Stomach (tissue), 9 donors: ENCODE results near the gene HDAC9. TPM values are rescaled to one million over a fixed set of nuclear protein-coding genes. Genes with fewer than 3 reads are reported as not detected.

ENCODE experiments used
- DNase-seq, 2 donors: peaks; one replicate each; pipeline versions ENCODE4 v3.0.0 to v3.0.0-alpha.2; 2013 to 2019
- H3K27ac ChIP-seq, 5 donors: fragments of 200-600 bp in 4 of 5; sonication (generic) in 4 of 5; one replicate each; pipeline ENCODE4 v1.5.1; 2013 to 2019; ENCODE audit warnings: mild to moderate bottlenecking in 1 of 5, moderate library complexity in 1 of 5
- H3K27me3 ChIP-seq, 3 donors: fragments of 200-600 bp; sonication (generic); one replicate each; pipeline ENCODE4 v1.5.1; 2017 to 2019; ENCODE audit warnings: mixed run types in 1 of 3
- H3K36me3 ChIP-seq, 4 donors: fragments of 200-600 bp; sonication (generic); 1 replicate in 3 of 4; 2 replicates in 1 of 4; pipeline ENCODE4 v1.5.1; 2016 to 2019
- H3K4me1 ChIP-seq, 4 donors: fragments of 200-600 bp; sonication (generic); one replicate each; pipeline ENCODE4 v1.5.1; 2016 to 2019
- H3K4me3 ChIP-seq, 4 donors: fragments of 200-600 bp; sonication (generic) in 3 of 4; one replicate each; pipeline ENCODE4 v1.5.1; 2016 to 2019; ENCODE audit warnings: mild to moderate bottlenecking in 1 of 4
- H3K9me3 ChIP-seq, 4 donors: fragments of 200-600 bp; sonication (generic); one replicate each; pipeline ENCODE4 v1.5.1; 2016 to 2019
- EP300 ChIP-seq: sonication (generic); formaldehyde crosslinking; IDR thresholded peaks from one replicate; pipeline ENCODE4 v1.6.1; 2017; ENCODE audit warnings: antibody characterized with exemption
- POLR2A ChIP-seq, 4 donors: fragments of 450-650 bp; IDR thresholded peaks; one replicate each; pipeline ENCODE4 v1.6.1; 2016; ENCODE audit warnings: antibody characterized with exemption in 4 of 4, control low read depth in 2 of 4, mild to moderate bottlenecking in 1 of 4, moderate library complexity in 1 of 4
- POLR2AphosphoS5 ChIP-seq, 3 donors: sonication (generic); formaldehyde crosslinking; IDR thresholded peaks; one replicate each; pipeline ENCODE4 v1.6.1; 2016; ENCODE audit warnings: antibody characterized with exemption in 3 of 3
- WGBS, 5 donors: extraction: QIAGEN DNeasy Blood & Tissue Kit in 3 of 5; methylation state at CpG; one replicate each; pipeline versions ENCODE4 v1.1.5 to v1.1.7; 2013 to 2018; 5-methylcytosine and 5-hydroxymethylcytosine counted together
- intact Hi-C: fragments of 100-400 bp; cut with DNase I; formaldehyde crosslinking; loops from one replicate; pipeline ENCODE4 v1.15.1; 2023; ENCODE audit warnings: low total_unique reads
- polyA plus RNA-seq, 3 donors: library from polyadenylated mRNA; stranded (reverse); fragments of 200-250 nt; gene quantifications; one replicate each; pipeline ENCODE4 v1.2.3, GENCODE V29; 2013
- total RNA-seq, 5 donors: library from RNA; depleted of rRNA; stranded (reverse); fragments of >200 nt; gene quantifications; one replicate each; pipeline versions ENCODE4 v1.1.0 to v1.2.3, GENCODE V29; 2014 to 2016
- TF ChIP-seq, protein P1 (sequence below), 7 experiments: fragments of 450-650 bp in 4 of 7; fragments of 200-600 bp in 3 of 7; sonication (generic) in 3 of 7; IDR thresholded peaks; one replicate each; pipeline ENCODE4 v1.5.1; 2016 to 2019; ENCODE audit warnings: antibody characterized with exemption in 7 of 7, control low read depth in 2 of 7, mild to moderate bottlenecking in 1 of 7
- donor health status: healthy with polysubstance abuse.
- donor health status: Bipolar disorder and iron deficiency.
- donor health status: healthy.

The HDAC9 gene
- total and polyA plus RNA-seq, 8 donors, result 1.4 to 60.0 (median 9.8) TPM

DNA sequence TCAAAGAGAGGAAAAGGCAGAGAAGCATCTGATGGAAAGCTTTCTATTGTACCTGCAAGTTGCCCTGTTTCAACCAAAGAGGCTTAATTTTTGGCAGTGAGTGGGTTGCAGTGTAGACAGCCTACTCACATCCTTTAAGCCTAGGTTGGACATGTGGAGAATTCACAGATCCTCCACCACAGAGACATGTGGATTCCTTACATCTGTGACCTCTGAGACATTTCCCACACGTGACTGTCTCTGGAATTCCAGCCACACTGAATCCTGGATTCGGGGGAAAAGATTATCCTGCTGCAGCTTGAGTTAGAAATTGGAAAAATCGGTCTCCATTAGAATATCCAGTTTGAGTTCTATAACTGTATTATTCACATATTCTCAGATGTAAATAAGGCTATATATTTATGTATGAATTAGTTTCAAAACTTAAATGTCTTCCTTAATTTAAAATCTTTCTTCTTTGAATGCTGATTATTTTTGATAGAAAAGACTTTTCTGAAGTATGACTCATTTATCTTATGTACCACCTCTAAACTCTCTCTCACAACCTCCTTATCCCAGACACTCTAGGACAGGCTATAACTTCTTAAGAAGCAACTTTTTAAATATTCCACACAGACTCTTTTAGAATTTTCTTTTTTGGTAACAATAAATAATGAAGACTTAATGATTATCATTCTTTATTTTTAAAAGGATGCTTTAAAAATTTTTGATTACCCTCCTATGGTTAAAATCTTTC lies 498.6 kb downstream of the HDAC9 start:
- TF ChIP-seq POLR2AphosphoS5 (IDR thresholded peaks at IDR 0.05), result no peak
- no peak for TF ChIP-seq EP300
- no peak for TF ChIP-seq POLR2A (IDR thresholded peaks at IDR 0.05)
- TF ChIP-seq, protein P1, sequence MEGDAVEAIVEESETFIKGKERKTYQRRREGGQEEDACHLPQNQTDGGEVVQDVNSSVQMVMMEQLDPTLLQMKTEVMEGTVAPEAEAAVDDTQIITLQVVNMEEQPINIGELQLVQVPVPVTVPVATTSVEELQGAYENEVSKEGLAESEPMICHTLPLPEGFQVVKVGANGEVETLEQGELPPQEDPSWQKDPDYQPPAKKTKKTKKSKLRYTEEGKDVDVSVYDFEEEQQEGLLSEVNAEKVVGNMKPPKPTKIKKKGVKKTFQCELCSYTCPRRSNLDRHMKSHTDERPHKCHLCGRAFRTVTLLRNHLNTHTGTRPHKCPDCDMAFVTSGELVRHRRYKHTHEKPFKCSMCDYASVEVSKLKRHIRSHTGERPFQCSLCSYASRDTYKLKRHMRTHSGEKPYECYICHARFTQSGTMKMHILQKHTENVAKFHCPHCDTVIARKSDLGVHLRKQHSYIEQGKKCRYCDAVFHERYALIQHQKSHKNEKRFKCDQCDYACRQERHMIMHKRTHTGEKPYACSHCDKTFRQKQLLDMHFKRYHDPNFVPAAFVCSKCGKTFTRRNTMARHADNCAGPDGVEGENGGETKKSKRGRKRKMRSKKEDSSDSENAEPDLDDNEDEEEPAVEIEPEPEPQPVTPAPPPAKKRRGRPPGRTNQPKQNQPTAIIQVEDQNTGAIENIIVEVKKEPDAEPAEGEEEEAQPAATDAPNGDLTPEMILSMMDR (IDR thresholded peaks at IDR 0.05), result no peak
- no peaks in the 10 kb centered on the region for H3K36me3 ChIP-seq
- no peaks in the 10 kb centered on the region for H3K27me3 ChIP-seq
- H3K4me1 ChIP-seq, result peaks cover 0 to 10% (median 0%) of the 10 kb centered on the region in 4 donors
- intact Hi-C loops, result no loop called here
- H3K27ac ChIP-seq, result no peak overlapping the region
- WGBS, 5 donors, result 56 to 69% (median 61%) methylated on average over 3 of the region's 3 CpGs
- no peak overlapping the region for H3K4me3 ChIP-seq
- peaks cover 0 to 8% (median 3%) of the 10 kb centered on the region in 4 donors for H3K9me3 ChIP-seq
- DNase-seq, result no peak

DNA sequence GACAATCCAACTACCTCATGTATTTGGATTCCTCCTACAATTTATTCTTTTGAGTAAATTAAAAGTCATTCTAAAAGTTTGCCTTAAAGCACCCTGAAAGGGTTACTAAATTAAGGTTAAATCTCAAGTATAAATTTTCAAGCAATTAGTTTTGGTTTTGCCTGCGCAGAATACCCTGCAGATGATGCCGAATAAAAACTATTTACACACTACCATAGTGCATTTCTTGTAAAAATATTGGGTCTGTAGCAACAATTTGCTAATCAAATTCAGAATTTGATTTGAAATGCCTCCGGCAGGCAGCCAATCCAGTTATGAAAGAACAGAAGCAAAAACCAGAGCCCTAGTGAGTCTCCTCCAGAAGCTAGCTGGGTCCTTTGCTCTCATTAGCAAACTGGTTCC lies 499.7 kb downstream of the HDAC9 start:
- intact Hi-C loops, result no loop called here
- peak in 1 of 2 donors; percentile 26 for DNase-seq
- no peak overlapping the region for H3K4me3 ChIP-seq
- H3K4me1 ChIP-seq, result peaks cover 0 to 10% (median 0%) of the 10 kb centered on the region in 4 donors
- H3K27ac ChIP-seq, result no peak overlapping the region
- TF ChIP-seq POLR2A (IDR thresholded peaks at IDR 0.05) (no peak), EP300 (no peak), POLR2AphosphoS5 (IDR thresholded peaks at IDR 0.05) (no peak)
- TF ChIP-seq, protein P1 (IDR thresholded peaks at IDR 0.05), result no peak
- no peaks in the 10 kb centered on the region for H3K27me3 ChIP-seq
- peaks cover 0 to 6% (median 3%) of the 10 kb centered on the region in 4 donors for H3K9me3 ChIP-seq
- 55 to 80% (median 76%) methylated on average over 3 of the region's 3 CpGs for WGBS, 5 donors
- H3K36me3 ChIP-seq, result no peaks in the 10 kb centered on the region

DNA sequence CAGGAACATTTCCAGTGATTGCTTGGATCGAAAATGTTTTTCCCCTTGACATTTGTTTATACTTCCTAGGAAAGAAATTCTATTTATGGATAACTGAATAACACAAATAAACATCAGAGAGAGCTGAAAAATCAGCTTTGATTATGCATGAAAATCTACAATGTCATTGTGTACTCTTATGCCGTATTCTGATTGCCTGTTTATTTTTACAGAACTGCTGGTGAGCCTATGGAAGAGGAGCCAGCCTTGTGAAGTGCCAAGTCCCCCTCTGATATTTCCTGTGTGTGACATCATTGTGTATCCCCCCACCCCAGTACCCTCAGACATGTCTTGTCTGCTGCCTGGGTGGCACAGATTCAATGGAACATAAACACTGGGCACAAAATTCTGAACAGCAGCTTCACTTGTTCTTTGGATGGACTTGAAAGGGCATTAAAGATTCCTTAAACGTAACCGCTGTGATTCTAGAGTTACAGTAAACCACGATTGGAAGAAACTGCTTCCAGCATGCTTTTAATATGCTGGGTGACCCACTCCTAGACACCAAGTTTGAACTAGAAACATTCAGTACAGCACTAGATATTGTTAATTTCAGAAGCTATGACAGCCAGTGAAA lies 500.4 kb downstream of the HDAC9 start:
- WGBS, 5 donors, result 55 to 71% (median 64%) methylated on average over 5 of the region's 5 CpGs
- Histone ChIP-seq H3K4me3 (no peak overlapping the region), H3K4me1 (peaks cover 0 to 10% (median 0%) of the 10 kb centered on the region in 4 donors), H3K9me3 (no peaks in the 10 kb centered on the region), H3K27ac (peak overlapping the region in 1 of 5 donors; percentile 26), H3K36me3 (no peaks in the 10 kb centered on the region), H3K27me3 (no peaks in the 10 kb centered on the region)
- DNase-seq, result peak in 1 of 2 donors; percentile 27
- intact Hi-C loops, result no loop called here
- TF ChIP-seq POLR2AphosphoS5 (IDR thresholded peaks at IDR 0.05), result no peak

DNA sequence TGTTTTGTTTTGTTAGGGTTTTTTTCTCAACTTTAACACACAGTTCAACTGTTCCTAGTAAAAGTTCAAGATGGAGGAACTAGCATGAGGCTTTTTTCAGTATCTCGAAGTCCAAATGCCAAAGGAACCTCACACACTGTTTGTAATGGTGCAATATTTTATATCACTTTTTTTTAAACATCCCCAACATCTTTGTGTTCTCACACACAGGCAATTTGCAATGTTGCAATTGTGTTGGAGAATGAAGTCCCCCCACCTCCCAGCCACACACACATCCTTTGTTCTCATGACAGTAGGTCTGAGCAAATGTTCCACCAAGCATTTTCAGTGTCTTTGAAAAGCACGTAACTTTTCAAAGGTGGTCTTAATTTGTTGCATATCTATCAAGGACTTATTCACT lies 501.0 kb downstream of the HDAC9 start:
- Histone ChIP-seq H3K4me1 (peaks cover 0 to 10% (median 0%) of the 10 kb centered on the region in 4 donors), H3K27ac (no peak overlapping the region), H3K36me3 (no peaks in the 10 kb centered on the region), H3K4me3 (no peak overlapping the region), H3K9me3 (no peaks in the 10 kb centered on the region), H3K27me3 (no peaks in the 10 kb centered on the region)
- 60 to 79% (median 69%) methylated on average over 2 of the region's 2 CpGs for WGBS, 5 donors
- no peak for TF ChIP-seq EP300
- DNase-seq, result no peak
- intact Hi-C loops, result no loop called here

DNA sequence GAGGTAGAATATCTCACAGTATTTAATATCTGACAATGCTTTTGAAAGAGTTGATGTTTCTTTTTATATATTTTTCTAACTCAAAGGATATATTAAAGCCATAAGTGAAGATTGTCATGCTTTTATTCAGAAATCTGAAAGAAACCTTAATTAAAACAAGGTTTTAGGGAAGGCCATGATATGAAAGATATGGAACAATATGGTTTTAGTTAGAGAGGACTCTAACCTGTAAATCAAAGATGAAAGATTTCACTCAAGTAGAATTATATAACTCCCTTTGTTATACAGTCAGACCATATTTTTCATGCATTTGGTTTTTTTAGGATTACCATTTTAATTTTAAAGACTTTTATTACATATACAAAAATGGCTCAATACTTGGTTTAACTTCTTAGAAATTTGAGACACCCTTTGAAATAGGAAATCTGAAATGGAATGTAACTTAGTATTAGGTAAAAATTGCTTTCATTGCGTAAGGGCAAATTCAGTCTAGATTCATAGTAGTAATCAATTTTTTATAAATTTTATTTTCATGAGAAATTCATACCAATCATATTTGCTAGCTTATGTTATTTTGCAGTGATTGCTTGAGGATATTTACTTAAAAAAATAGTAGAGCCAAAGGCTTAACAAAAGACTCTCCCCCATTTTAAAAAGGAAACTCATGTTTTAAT lies 502.1 kb downstream of the HDAC9 start:
- Histone ChIP-seq H3K27me3 (no peaks in the 10 kb centered on the region), H3K4me1 (peaks cover 0 to 10% (median 0%) of the 10 kb centered on the region in 4 donors), H3K27ac (no peak overlapping the region), H3K36me3 (no peaks in the 10 kb centered on the region), H3K4me3 (no peak overlapping the region), H3K9me3 (no peaks in the 10 kb centered on the region)
- 91 to 100% (median 95%) methylated on average over 1 of the region's 1 CpG for WGBS, 5 donors
- intact Hi-C loops, result no loop called here
- DNase-seq, result no peak
- TF ChIP-seq POLR2AphosphoS5 (IDR thresholded peaks at IDR 0.05) (no peak), POLR2A (IDR thresholded peaks at IDR 0.05) (no peak), EP300 (no peak)
- TF ChIP-seq, protein P1 (IDR thresholded peaks at IDR 0.05), result no peak
